ENCODE measurements around the gene ATP4B.
"Not testable (repeated sequence)": the region's sequence is repeated elsewhere in the genome, so short reads cannot be mapped to it uniquely, and the experiment has no call there.

Gene ATP4B

GRCh38 chr13:113624235-113624587 is 33.8 kb downstream of the ATP4B start:
- DNase-seq (ENCODE audit: low read depth), result no peak

GRCh38 chr13:113623491-113624234 is 34.3 kb downstream of the ATP4B start:
- no peak for DNase-seq (ENCODE audit: low read depth)

- DNase-seq (ENCODE audit: low read depth), result no peak
These were observed 35.1 kb downstream of the ATP4B start for GRCh38 chr13:113622791-113623490.

GRCh38 chr13:113621986-113622550 is 35.9 kb downstream of the ATP4B start:
- DNase-seq (ENCODE audit: low read depth), result not testable (repeated sequence)

GRCh38 chr13:113621498-113621897 is 36.5 kb downstream of the ATP4B start:
- DNase-seq (ENCODE audit: low read depth), result not testable (repeated sequence)

- no peak for DNase-seq (ENCODE audit: low read depth)
These were observed 37.0 kb downstream of the ATP4B start for GRCh38 chr13:113621046-113621445.

GRCh38 chr13:113620036-113620796 is 37.8 kb downstream of the ATP4B start:
- no peak for DNase-seq (ENCODE audit: low read depth)

GRCh38 chr13:113618455-113618854 is 39.5 kb downstream of the ATP4B start:
- DNase-seq (ENCODE audit: low read depth), result no peak

GRCh38 chr13:113617961-113618360 is 40.0 kb downstream of the ATP4B start:
- no peak for DNase-seq (ENCODE audit: low read depth)

- no peak for DNase-seq (ENCODE audit: low read depth)
These were observed 40.8 kb downstream of the ATP4B start for GRCh38 chr13:113616991-113617749.

GRCh38 chr13:113616281-113616906 is 41.6 kb downstream of the ATP4B start:
- no peak for DNase-seq (ENCODE audit: low read depth)

GRCh38 chr13:113613789-113614379 is 44.1 kb downstream of the ATP4B start:
- no peak for DNase-seq (ENCODE audit: low read depth)

GRCh38 chr13:113612607-113613006 is 45.4 kb downstream of the ATP4B start:
- DNase-seq (ENCODE audit: low read depth), result no peak

- no peak for DNase-seq (ENCODE audit: low read depth)
These were observed 46.0 kb downstream of the ATP4B start for GRCh38 chr13:113611996-113612395.

GRCh38 chr13:113610266-113610665 is 47.7 kb downstream of the ATP4B start:
- no peak for DNase-seq (ENCODE audit: low read depth)

GRCh38 chr13:113609616-113610015 is 48.4 kb downstream of the ATP4B start:
- no peak for DNase-seq (ENCODE audit: low read depth)

GRCh38 chr13:113608967-113609533 is 48.9 kb downstream of the ATP4B start:
- DNase-seq (ENCODE audit: low read depth), result no peak

GRCh38 chr13:113607889-113608635 is 49.9 kb downstream of the ATP4B start:
- DNase-seq (ENCODE audit: low read depth), result no peak

- no peak for DNase-seq (ENCODE audit: low read depth)
These were observed 50.7 kb downstream of the ATP4B start for GRCh38 chr13:113607056-113607888.

Measured in HS-27A (cell line).